C1 segment of cervical spinal cord (tissue), 14 donors: Measurements from ENCODE around the gene MVB12B.
"Not testable (repeated sequence)": the region's sequence is repeated elsewhere in the genome, so short reads cannot be mapped to it uniquely, and the experiment has no call there.

Source experiments
- DNase-seq, 14 donors: peaks; one replicate each; lab custom pipeline; 2025; lab: John Stamatoyannopoulos, UW

MVB12B gene, protein sequence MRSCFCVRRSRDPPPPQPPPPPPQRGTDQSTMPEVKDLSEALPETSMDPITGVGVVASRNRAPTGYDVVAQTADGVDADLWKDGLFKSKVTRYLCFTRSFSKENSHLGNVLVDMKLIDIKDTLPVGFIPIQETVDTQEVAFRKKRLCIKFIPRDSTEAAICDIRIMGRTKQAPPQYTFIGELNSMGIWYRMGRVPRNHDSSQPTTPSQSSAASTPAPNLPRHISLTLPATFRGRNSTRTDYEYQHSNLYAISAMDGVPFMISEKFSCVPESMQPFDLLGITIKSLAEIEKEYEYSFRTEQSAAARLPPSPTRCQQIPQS

DNA sequence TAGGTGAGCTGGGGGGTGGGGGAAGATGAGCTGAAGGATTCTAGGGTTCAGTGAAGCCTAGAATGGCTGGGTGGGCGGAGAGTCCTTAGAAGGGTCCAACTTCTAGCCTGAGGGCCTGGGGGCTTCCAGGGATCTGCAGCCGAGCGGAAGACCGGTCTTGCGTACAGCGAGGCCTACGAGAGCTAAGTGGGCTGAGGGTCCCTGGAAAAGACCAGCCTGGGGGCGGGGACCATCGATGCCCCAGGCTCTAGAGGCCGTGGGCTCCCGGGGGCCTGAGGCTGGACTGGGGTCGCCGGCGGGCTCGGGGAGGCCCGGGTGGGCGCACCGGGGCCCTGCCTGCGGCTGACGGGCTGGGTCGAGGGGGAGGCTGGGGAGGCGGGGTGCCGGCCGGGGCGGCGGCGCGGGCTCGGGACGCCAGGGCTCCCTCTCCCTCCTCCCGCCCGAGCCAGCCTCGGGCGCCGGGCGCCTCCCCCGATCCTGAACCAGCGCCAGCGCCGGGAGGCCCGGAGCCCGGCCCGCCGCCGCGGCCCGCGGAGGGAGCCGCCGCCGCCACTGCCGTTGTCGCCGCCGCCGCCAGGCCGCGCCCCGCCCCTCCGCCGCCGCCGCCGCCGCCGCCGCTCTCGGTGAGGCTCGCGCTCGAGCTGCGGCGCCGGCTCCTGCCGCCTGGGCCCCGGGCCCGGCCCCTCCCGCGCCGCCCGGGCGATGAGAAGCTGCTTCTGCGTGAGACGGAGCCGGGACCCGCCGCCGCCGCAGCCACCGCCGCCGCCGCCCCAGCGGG is at the start of gene MVB12B:
Gene MVB12B, plus strand, starts transcription at position 602 of the 778 bp plus-strand sequence. Its CDS starts 101 bp downstream, at position 703.
- peak in 4 of 14 donors; percentile 39 to 76 (median 56) for DNase-seq

- DNase-seq = no peak
Observed at GRCh38 chr9:126283799-126284465, 42.7 kb upstream of the MVB12B start.

GRCh38 chr9:126285652-126286051 is 41.0 kb upstream of the MVB12B start:
- DNase-seq = not testable (repeated sequence)

GRCh38 chr9:126287166-126287866 is 39.3 kb upstream of the MVB12B start:
- DNase-seq = no peak

DNA sequence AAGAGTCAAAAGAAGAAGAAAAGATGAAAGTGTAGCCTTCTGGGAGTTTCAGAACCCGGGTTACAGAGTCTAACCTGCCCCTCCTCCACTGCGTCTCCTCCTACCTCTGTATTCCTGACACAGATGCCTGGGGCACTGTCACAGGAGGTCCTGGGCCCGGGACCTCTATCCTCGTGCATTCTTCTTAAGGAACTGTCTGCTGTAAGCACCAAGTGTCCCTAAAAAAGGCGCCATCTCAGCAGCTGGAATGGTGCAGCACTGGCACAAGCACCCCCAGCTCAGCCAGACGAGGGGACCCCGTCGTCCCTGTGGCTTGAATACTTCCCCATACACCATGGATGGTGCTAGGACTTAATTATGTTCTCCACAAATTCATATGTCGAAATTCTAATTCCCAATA is 35.8 kb upstream of the MVB12B start:
- no peak for DNase-seq

GRCh38 chr9:126291925-126292324 is 34.7 kb upstream of the MVB12B start:
- DNase-seq = no peak

GRCh38 chr9:126292736-126293521 is 33.7 kb upstream of the MVB12B start:
- no peak for DNase-seq

- DNase-seq = no peak
Observed at GRCh38 chr9:126293522-126293889, 33.1 kb upstream of the MVB12B start.

GRCh38 chr9:126294331-126295081 is 32.1 kb upstream of the MVB12B start:
- DNase-seq = no peak

- no peak for DNase-seq
Observed at GRCh38 chr9:126295082-126295477, 31.5 kb upstream of the MVB12B start.

GRCh38 chr9:126295516-126295915 is 31.1 kb upstream of the MVB12B start:
- DNase-seq = no peak

- peak in 1 of 14 donors; percentile 11 for DNase-seq
Observed at GRCh38 chr9:126295936-126296600, 30.6 kb upstream of the MVB12B start.

DNA sequence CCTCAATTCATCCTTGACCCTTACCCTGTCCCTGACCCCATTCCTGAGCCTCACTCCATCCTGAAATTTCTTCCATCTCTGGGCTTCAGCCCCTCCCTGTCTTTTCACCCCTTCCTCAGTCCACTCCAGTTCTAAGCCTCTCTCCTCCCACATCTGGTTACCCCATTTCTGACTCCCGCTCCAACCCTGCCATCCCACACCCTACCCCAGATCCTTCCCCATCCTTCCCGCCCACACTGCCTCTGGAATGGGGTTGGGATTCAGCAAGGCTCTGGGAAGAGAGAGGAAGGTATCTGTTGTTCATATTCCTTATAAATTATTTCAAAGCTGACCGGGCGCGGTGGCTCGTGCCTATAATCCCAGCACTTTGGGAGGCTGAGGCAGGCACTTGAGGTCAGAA is 29.9 kb upstream of the MVB12B start:
- DNase-seq = no peak

DNA sequence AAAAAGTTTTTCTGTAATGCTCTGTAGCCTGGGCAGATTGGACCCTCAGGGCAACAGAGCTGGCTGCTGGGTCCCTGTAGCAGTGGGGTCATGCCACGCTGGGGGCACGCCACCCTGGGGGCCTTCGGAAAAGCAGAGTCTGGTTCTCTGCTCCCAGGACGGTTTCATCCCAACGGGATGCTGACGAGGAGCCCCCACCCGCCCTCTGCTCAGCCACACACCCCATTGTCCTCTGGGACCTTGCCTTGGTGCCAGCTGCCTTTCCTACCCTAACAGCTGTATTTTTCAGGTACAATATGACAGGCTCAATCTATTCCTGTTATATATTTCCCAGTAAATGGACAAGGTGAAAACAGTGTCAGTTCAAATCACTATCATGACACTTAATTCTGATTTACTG is 29.0 kb upstream of the MVB12B start:
- DNase-seq = peak in 1 of 14 donors; percentile 34

- peak in 12 of 14 donors; percentile 25 to 85 (median 65) for DNase-seq
Observed at GRCh38 chr9:126298063-126298801, 28.4 kb upstream of the MVB12B start.

DNA sequence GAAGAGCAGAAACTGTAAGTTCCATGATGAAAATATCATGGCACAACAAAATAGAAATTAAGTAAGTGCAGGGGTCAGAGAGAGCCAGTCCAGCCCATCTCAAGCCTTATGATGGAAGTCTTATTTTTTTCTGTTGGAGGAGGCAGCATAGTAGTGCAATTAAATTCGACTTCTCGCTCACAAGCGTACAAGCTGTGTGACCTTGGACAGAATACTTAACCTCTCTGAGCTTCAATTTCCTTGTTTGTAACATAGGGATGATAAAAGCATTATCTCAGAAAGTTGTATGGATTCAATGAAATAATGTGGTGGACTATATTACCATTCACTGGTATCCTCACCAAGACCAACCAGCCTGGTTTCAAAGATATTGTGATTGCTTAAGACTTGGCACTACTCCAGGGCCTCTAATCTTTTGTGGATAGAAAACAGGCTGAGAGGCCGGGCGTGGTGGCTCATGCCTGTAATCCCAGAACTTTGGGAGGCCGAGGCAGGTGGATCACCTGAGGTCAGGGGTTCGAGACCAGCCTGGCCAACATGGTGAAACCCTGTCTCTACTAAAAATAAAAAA is 26.8 kb upstream of the MVB12B start:
- DNase-seq = no peak

- DNase-seq = no peak
Observed at GRCh38 chr9:126301196-126301595, 25.4 kb upstream of the MVB12B start.

- peak in 9 of 14 donors; percentile 15 to 55 (median 41) for DNase-seq
Observed at GRCh38 chr9:126301985-126302603, 24.5 kb upstream of the MVB12B start.
